ENCODE results near the gene PDK1.

GRCh38 chr2:172525601-172526000 lies 30.3 kb upstream of the PDK1 start:
- TF ChIP-seq SIN3A (IDR thresholded peaks at IDR 0.05; ENCODE audit: borderline replicate concordance, insufficient read depth, low read length) (no peak), TAF1 (IDR thresholded peaks at IDR 0.05; ENCODE audit: borderline replicate concordance, insufficient read depth, low read length) (no peak), POLR2AphosphoS5 (IDR thresholded peaks at IDR 0.05; ENCODE audit: low read depth, low read length) (no peak)

Measured in PFSK-1 (cell line).